ENCODE measurements around the gene TLN1. TPM values are rescaled to one million over a fixed set of nuclear protein-coding genes. Genes with fewer than 3 reads are reported as not detected.
A peak's percentile ranks its signal among the peaks of the same experiment; 100 is the strongest.

Gene TLN1
- total RNA-seq, 4 donors from 2014 or later: 934 to 1,435 (median 1,196) TPM

DNA sequence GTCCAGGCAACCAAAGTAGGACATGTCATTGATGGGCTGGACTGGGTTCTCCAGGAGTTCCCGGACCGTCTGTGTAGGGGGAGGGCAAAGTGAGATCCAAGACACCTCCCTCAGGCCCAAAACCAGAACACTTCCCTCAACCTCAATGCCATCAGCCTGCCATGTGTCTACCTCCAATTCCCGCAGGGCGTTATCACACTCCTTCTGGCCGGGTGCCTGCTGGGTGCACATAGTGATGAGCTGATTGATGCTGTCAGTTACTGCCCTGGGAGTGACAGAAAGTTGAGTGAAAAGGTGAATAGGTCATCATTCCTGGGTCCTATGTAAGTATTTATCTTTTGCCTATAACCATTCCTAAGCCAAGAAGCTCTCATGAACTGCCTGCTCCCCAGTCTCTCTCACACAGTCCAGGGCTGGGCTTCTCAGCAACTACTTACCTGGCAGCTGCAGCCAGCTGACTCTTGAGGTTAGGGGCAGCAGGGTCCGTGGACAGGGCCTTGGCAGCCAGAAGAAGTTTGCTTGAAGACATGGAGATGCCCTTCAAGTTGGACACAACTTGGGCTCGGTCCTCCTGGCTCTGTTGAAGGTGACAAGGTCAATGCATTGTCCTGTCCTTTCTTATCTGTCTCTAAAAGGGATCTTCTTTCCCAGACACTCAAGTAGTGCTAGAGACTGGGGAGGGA, 21.0 kb downstream of the TLN1 start:
- DNase-seq (ENCODE audit: extremely low spot score): no peak
- Histone ChIP-seq H3K27me3 (no peaks in the 10 kb centered on the region), H3K36me3 (peaks cover 97 to 100% (median 100%) of the 10 kb centered on the region in 4 donors), H3K27ac (replicated peaks in 1 of 4) (peak overlapping the region; percentile 71 to 98 (median 76)), H3K4me1 (peaks cover 0 to 30% (median 13%) of the 10 kb centered on the region in 4 donors), H3K4me3 (no peak overlapping the region), H3K9me3 (no peaks in the 10 kb centered on the region)
- WGBS: 82% methylated on average over 5 of the region's 7 CpGs
- intact Hi-C loops (cut with DNase I): no loop called here
- TF ChIP-seq POLR2AphosphoS5 (IDR thresholded peaks at IDR 0.05) (no peak), POLR2A (IDR thresholded peaks at IDR 0.05; ENCODE audit: low read depth) (no peak), EP300 (IDR thresholded peaks at IDR 0.05) (no peak)
- TF ChIP-seq, protein P1, sequence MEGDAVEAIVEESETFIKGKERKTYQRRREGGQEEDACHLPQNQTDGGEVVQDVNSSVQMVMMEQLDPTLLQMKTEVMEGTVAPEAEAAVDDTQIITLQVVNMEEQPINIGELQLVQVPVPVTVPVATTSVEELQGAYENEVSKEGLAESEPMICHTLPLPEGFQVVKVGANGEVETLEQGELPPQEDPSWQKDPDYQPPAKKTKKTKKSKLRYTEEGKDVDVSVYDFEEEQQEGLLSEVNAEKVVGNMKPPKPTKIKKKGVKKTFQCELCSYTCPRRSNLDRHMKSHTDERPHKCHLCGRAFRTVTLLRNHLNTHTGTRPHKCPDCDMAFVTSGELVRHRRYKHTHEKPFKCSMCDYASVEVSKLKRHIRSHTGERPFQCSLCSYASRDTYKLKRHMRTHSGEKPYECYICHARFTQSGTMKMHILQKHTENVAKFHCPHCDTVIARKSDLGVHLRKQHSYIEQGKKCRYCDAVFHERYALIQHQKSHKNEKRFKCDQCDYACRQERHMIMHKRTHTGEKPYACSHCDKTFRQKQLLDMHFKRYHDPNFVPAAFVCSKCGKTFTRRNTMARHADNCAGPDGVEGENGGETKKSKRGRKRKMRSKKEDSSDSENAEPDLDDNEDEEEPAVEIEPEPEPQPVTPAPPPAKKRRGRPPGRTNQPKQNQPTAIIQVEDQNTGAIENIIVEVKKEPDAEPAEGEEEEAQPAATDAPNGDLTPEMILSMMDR (IDR thresholded peaks at IDR 0.05): no peak

GRCh38 chr9:35708146-35708545, 23.8 kb downstream of the TLN1 start:
- 91% methylated on average over 4 of the region's 4 CpGs for WGBS
- TF ChIP-seq POLR2AphosphoS5 (IDR thresholded peaks at IDR 0.05) (no peak), EP300 (IDR thresholded peaks at IDR 0.05) (no peak)
- Histone ChIP-seq H3K27me3 (no peaks in the 10 kb centered on the region), H3K9me3 (no peaks in the 10 kb centered on the region), H3K27ac (replicated peaks in 1 of 4) (peak overlapping the region; percentile 69 to 98 (median 96)), H3K4me1 (peaks cover 0 to 9% (median 0%) of the 10 kb centered on the region in 4 donors), H3K4me3 (no peak overlapping the region), H3K36me3 (peaks cover 98 to 100% (median 100%) of the 10 kb centered on the region in 4 donors)
- no peak for DNase-seq (ENCODE audit: extremely low spot score)
- intact Hi-C loops (cut with DNase I): no loop called here

GRCh38 chr9:35706951-35707350, 25.0 kb downstream of the TLN1 start:
- WGBS: 87% methylated on average over 6 of the region's 10 CpGs
- intact Hi-C loops (cut with DNase I): no loop called here
- Histone ChIP-seq H3K4me3 (no peak overlapping the region), H3K4me1 (peaks cover 0 to 9% (median 0%) of the 10 kb centered on the region in 4 donors), H3K9me3 (no peaks in the 10 kb centered on the region), H3K36me3 (peaks cover 98 to 100% (median 100%) of the 10 kb centered on the region in 4 donors), H3K27ac (replicated peaks in 1 of 4) (peak overlapping the region; percentile 69 to 98 (median 96)), H3K27me3 (no peaks in the 10 kb centered on the region)
- TF ChIP-seq, protein P1 (IDR thresholded peaks at IDR 0.05): no peak
- TF ChIP-seq EP300 (IDR thresholded peaks at IDR 0.05) (no peak), POLR2A (IDR thresholded peaks at IDR 0.05; ENCODE audit: low read depth) (no peak)
- no peak for DNase-seq (ENCODE audit: extremely low spot score)

- H3K4me1 ChIP-seq: peaks cover 0 to 14% (median 0%) of the 10 kb centered on the region in 4 donors
- 89% methylated on average over 6 of the region's 7 CpGs for WGBS
- no peak overlapping the region for H3K4me3 ChIP-seq
- TF ChIP-seq, protein P1 (IDR thresholded peaks at IDR 0.05): no peak
- TF ChIP-seq POLR2AphosphoS5 (IDR thresholded peaks at IDR 0.05): no peak
- TF ChIP-seq EP300 (IDR thresholded peaks at IDR 0.05): no peak
- no peak for TF ChIP-seq POLR2A (IDR thresholded peaks at IDR 0.05; ENCODE audit: low read depth)
- peak overlapping the region; percentile 69 to 98 (median 96) for H3K27ac ChIP-seq (replicated peaks in 1 of 4)
- DNase-seq (ENCODE audit: extremely low spot score): no peak
- no peaks in the 10 kb centered on the region for H3K9me3 ChIP-seq
- peaks cover 98 to 100% (median 100%) of the 10 kb centered on the region in 4 donors for H3K36me3 ChIP-seq
- H3K27me3 ChIP-seq: no peaks in the 10 kb centered on the region
- intact Hi-C loops (cut with DNase I): no loop called here
Observed at GRCh38 chr9:35705836-35706430, 26.1 kb downstream of the TLN1 start.

DNA sequence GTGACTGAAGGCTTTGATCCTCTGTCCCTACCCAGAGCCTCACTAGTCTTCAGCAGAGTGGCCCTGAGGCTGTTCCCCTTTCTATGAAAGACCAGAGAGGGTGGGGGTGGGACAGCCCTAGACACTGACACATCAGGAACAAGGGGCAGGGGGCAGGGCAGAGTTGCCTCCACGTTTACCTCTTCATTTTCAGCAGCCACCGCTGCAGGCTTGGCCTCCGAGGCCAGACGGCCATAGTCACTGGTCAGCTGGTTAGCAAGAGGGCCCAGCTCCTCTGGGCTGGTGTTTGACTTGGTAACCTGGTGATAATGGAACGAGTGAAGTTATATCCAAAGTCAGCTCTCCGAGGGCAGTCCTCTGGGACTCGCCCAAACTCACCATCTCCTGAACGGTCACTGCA, 26.6 kb downstream of the TLN1 start:
- H3K4me1 ChIP-seq: peaks cover 0 to 14% (median 0%) of the 10 kb centered on the region in 4 donors
- peak overlapping the region; percentile 69 to 98 (median 96) for H3K27ac ChIP-seq (replicated peaks in 1 of 4)
- H3K9me3 ChIP-seq: no peaks in the 10 kb centered on the region
- no peak overlapping the region for H3K4me3 ChIP-seq
- H3K36me3 ChIP-seq: peaks cover 98 to 100% (median 100%) of the 10 kb centered on the region in 4 donors
- intact Hi-C loops (cut with DNase I): no loop called here
- DNase-seq (ENCODE audit: extremely low spot score): no peak
- 75% methylated on average over 5 of the region's 8 CpGs for WGBS
- TF ChIP-seq, protein P1 (IDR thresholded peaks at IDR 0.05): no peak
- TF ChIP-seq POLR2AphosphoS5 (IDR thresholded peaks at IDR 0.05): no peak
- TF ChIP-seq EP300 (IDR thresholded peaks at IDR 0.05): no peak
- TF ChIP-seq POLR2A (IDR thresholded peaks at IDR 0.05; ENCODE audit: low read depth): no peak
- no peaks in the 10 kb centered on the region for H3K27me3 ChIP-seq

Data from esophagus muscularis mucosa (tissue), 4 donors.